ENCODE results near the gene LSM3. TPM values are rescaled to one million over a fixed set of nuclear protein-coding genes. Genes with fewer than 3 reads are reported as not detected.

The LSM3 gene
- total and polyA plus RNA-seq, 4 donors = 6.4 to 10.3 (median 9.9) TPM

DNA sequence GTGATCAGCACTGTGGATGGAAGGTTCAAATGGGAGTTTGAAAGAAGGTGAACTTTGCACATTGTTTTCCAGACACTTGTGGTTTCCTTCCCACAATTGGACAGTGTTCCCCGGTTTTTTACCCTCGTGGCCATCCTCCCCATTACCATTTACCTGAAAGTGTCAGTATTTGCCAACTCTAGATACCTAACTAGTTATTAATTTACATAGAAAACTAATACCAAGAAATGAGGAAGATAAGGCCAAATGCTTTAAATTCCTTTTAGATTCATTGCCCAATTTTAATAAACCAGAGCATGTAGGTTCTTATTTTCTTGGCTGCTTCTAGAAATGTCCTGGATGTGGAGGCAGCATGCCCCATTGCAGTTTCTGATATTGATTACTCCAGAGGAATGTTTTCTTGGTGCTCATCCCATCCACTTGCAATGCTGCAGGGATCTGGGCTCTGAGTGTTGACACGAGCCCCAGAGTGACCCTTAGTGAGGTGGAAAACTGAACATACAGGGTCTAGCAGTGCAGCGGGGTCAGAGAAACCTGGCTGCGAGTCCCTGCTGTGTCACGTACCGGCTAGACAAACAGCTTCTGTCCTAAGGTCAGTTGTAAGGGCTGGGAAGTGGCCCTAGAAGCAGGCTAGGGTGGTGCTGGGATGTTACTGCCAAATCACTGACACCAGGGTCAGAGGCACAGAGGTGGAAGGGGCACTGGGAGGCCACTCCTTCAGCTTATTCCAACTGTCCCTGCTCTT lies 23.5 kb downstream of the LSM3 start:
- TF ChIP-seq, protein P1, sequence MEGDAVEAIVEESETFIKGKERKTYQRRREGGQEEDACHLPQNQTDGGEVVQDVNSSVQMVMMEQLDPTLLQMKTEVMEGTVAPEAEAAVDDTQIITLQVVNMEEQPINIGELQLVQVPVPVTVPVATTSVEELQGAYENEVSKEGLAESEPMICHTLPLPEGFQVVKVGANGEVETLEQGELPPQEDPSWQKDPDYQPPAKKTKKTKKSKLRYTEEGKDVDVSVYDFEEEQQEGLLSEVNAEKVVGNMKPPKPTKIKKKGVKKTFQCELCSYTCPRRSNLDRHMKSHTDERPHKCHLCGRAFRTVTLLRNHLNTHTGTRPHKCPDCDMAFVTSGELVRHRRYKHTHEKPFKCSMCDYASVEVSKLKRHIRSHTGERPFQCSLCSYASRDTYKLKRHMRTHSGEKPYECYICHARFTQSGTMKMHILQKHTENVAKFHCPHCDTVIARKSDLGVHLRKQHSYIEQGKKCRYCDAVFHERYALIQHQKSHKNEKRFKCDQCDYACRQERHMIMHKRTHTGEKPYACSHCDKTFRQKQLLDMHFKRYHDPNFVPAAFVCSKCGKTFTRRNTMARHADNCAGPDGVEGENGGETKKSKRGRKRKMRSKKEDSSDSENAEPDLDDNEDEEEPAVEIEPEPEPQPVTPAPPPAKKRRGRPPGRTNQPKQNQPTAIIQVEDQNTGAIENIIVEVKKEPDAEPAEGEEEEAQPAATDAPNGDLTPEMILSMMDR (IDR thresholded peaks at IDR 0.05; ENCODE audit: control extremely low read depth, extremely low read depth) = no peak
- H3K4me1 ChIP-seq (ENCODE audit: control insufficient read depth in 5 of 5, insufficient read depth in 5 of 5, low read length in 5 of 5) = peaks cover 5 to 17% (median 10%) of the 10 kb centered on the region in 5 donors
- DNase-seq (no peak), ATAC-seq (ENCODE audit: insufficient read depth, low FRiP score) (no peak)
- H3K27me3 ChIP-seq (ENCODE audit: control insufficient read depth in 3 of 3, insufficient read depth in 3 of 3, low read length in 2 of 3) = no peaks in the 10 kb centered on the region
- no peak overlapping the region for H3K4me3 ChIP-seq
- no peak overlapping the region for H3K27ac ChIP-seq (ENCODE audit: low read depth in 1 of 2, low read length in 1 of 2)
- 48 to 64% methylated on average over 7 of the region's 7 CpGs for WGBS, 2 donors
- no peak overlapping the region for H3K9ac ChIP-seq (ENCODE audit: insufficient read depth in 1 of 2, low read length in 2 of 2)
- no peaks in the 10 kb centered on the region for H3K9me3 ChIP-seq (ENCODE audit: control insufficient read depth in 4 of 4, insufficient read depth in 3 of 4, low read length in 3 of 4)
- H3K36me3 ChIP-seq (ENCODE audit: control insufficient read depth in 4 of 4, insufficient read depth in 4 of 4, low read length in 4 of 4) = peaks cover 6 to 12% (median 9%) of the 10 kb centered on the region in 4 donors

DNA sequence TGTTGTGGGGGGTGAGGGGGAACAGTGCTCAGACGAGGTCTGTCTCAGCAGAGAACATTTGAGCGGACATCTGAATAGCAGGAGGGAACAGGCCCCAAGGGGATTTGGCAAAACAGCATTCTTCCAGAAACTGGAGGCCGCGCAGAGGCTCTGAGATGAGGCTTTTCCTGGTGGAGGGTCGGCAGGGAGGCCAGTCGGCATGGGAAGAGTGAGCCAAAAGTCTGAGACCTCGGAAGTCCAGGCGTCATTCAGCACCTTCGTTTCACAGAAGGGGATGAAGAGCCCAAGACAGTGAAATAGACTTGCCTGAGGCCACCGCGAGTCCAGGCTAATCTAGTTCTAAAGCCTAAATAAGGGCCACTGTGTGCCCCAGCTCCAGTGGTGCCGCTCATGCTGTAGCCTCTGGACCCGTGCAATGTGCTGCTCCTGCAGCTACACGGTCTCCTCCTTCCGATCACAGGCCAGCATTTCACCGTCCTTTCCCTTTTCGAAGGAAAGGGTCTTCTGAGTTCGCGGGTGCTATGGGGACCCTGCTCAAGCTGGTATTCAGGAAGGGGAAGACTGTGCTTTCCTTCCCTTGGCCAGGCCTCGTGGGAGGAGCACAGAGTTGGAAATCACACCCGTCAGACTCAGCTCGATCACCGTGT lies 24.4 kb downstream of the LSM3 start:
- ATAC-seq (ENCODE audit: insufficient read depth, low FRiP score) (no peak), DNase-seq (no peak)
- 73 to 77% methylated on average over 23 of the region's 23 CpGs for WGBS, 2 donors
- TF ChIP-seq, protein P1 (IDR thresholded peaks at IDR 0.05; ENCODE audit: control extremely low read depth, extremely low read depth) = no peak
- Histone ChIP-seq H3K4me3 (no peak overlapping the region), H3K9ac (ENCODE audit: insufficient read depth in 1 of 2, low read length in 2 of 2) (no peak overlapping the region), H3K4me1 (ENCODE audit: control insufficient read depth in 5 of 5, insufficient read depth in 5 of 5, low read length in 5 of 5) (peaks cover 5 to 17% (median 10%) of the 10 kb centered on the region in 5 donors), H3K36me3 (ENCODE audit: control insufficient read depth in 4 of 4, insufficient read depth in 4 of 4, low read length in 4 of 4) (peaks cover 2 to 9% (median 9%) of the 10 kb centered on the region in 4 donors), H3K9me3 (ENCODE audit: control insufficient read depth in 4 of 4, insufficient read depth in 3 of 4, low read length in 3 of 4) (no peaks in the 10 kb centered on the region), H3K27ac (ENCODE audit: low read depth in 1 of 2, low read length in 1 of 2) (no peak overlapping the region), H3K27me3 (ENCODE audit: control insufficient read depth in 3 of 3, insufficient read depth in 3 of 3, low read length in 2 of 3) (no peaks in the 10 kb centered on the region)

DNA sequence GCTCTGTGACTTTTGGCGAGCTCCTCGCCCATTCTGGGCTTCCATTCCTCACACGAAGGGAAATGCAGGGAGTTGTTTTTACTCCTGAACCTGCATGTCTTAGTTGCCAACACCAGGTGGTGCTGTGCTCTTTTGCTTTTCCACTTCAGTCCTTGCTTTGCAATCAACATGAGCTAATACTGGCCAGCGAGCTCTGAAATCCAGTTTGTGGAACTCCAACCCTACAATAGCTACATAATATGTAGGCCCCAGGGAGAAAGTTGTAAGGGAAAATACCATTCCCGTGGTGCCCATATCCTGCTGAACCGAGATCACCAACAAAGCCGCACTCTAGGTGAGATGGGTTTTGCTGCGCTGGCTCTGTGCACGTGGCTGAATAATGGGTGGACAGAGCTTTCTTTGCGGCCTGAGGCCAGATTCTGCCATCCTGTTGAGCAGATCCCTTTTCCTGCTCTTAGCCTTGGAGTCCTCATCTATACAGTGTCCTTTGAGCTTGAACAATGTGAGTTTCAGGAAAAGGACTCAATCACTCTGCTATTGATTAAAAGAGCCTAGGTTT lies 25.0 kb downstream of the LSM3 start:
- H3K27ac ChIP-seq (ENCODE audit: low read depth in 1 of 2, low read length in 1 of 2) = peak overlapping the region in 1 of 2 donors; percentile 14
- H3K9ac ChIP-seq (ENCODE audit: insufficient read depth in 1 of 2, low read length in 2 of 2) = peak overlapping the region in 1 of 2 donors; percentile 64
- TF ChIP-seq, protein P1 (IDR thresholded peaks at IDR 0.05; ENCODE audit: control extremely low read depth, extremely low read depth) = peak; percentile 83
- 48% methylated on average over 10 of the region's 10 CpGs for WGBS, 2 donors
- no peaks in the 10 kb centered on the region for H3K27me3 ChIP-seq (ENCODE audit: control insufficient read depth in 3 of 3, insufficient read depth in 3 of 3, low read length in 2 of 3)
- no peaks in the 10 kb centered on the region for H3K9me3 ChIP-seq (ENCODE audit: control insufficient read depth in 4 of 4, insufficient read depth in 3 of 4, low read length in 3 of 4)
- H3K4me1 ChIP-seq (ENCODE audit: control insufficient read depth in 5 of 5, insufficient read depth in 5 of 5, low read length in 5 of 5) = peaks cover 5 to 22% (median 10%) of the 10 kb centered on the region in 5 donors
- H3K36me3 ChIP-seq (ENCODE audit: control insufficient read depth in 4 of 4, insufficient read depth in 4 of 4, low read length in 4 of 4) = peaks cover 0 to 9% (median 9%) of the 10 kb centered on the region in 4 donors
- DNase-seq = peak; percentile 85 to 95 (median 92)
- ATAC-seq (ENCODE audit: insufficient read depth, low FRiP score) = peak; percentile 73
- H3K4me3 ChIP-seq = no peak overlapping the region

Data from lung (tissue), 12 donors.